Measurements from ENCODE around the gene GRIP1.
A peak's percentile ranks its signal among the peaks of the same experiment; 100 is the strongest.

GRIP1 gene

GRCh38 chr12:66573605-66574004 is 105.3 kb downstream of the GRIP1 start:
- Histone ChIP-seq H3K27ac (ENCODE audit: low read depth, low read length) (peak overlapping the region; percentile 37), H3K9me3 (ENCODE audit: control insufficient read depth, insufficient read depth, low read length) (no peaks in the 10 kb centered on the region), H3K27me3 (ENCODE audit: control insufficient read depth, low read length) (no peaks in the 10 kb centered on the region), H3K36me3 (ENCODE audit: control insufficient read depth, low read length) (no peaks in the 10 kb centered on the region; the same call in 1 of the 2 replicates), H3K4me3 (ENCODE audit: low read length) (peak overlapping the region; percentile 51), H3K4me2 (ENCODE audit: low read length) (peak overlapping the region; percentile 70), H3F3A (ENCODE audit: control insufficient read depth, insufficient read depth) (peaks cover 9% of the 10 kb centered on the region; the same call in 1 of the 2 replicates), H3K4me1 (ENCODE audit: control insufficient read depth, low read length) (peaks cover 75% of the 10 kb centered on the region), H3K79me2 (ENCODE audit: control insufficient read depth, low read length) (no peaks in the 10 kb centered on the region), H3K9me2 (replicated peaks; ENCODE audit: control insufficient read depth, low read length) (no peaks in the 10 kb centered on the region), H4K20me1 (ENCODE audit: control insufficient read depth, insufficient read depth, low read depth, low read length) (no peaks in the 10 kb centered on the region)
- TF ChIP-seq EZH2phosphoT487 (IDR thresholded peaks at IDR 0.05; ENCODE audit: borderline replicate concordance, low read length) = no peak
- TF ChIP-seq CTCF (IDR thresholded peaks at IDR 0.05; ENCODE audit: low read depth, low read length, poor library complexity, severe bottlenecking) = no peak

GRCh38 chr12:66572845-66573244 is 106.0 kb downstream of the GRIP1 start:
- Histone ChIP-seq H3K4me3 (ENCODE audit: low read length) (no peak overlapping the region), H3K9me2 (replicated peaks; ENCODE audit: control insufficient read depth, low read length) (no peaks in the 10 kb centered on the region), H3K36me3 (ENCODE audit: control insufficient read depth, low read length) (peaks cover 3% of the 10 kb centered on the region; the same call in 1 of the 2 replicates), H3K4me2 (ENCODE audit: low read length) (peak overlapping the region; percentile 70), H3K9me3 (ENCODE audit: control insufficient read depth, insufficient read depth, low read length) (no peaks in the 10 kb centered on the region), H3K27ac (ENCODE audit: low read depth, low read length) (peak overlapping the region; percentile 37; the same call in 1 of the 2 replicates), H3K4me1 (ENCODE audit: control insufficient read depth, low read length) (peaks cover 67% of the 10 kb centered on the region), H4K20me1 (ENCODE audit: control insufficient read depth, insufficient read depth, low read depth, low read length) (no peaks in the 10 kb centered on the region), H3K79me2 (ENCODE audit: control insufficient read depth, low read length) (no peaks in the 10 kb centered on the region), H3F3A (ENCODE audit: control insufficient read depth, insufficient read depth) (peaks cover 9% of the 10 kb centered on the region; the same call in 1 of the 2 replicates), H3K27me3 (ENCODE audit: control insufficient read depth, low read length) (no peaks in the 10 kb centered on the region)
- TF ChIP-seq EZH2phosphoT487 (IDR thresholded peaks at IDR 0.05; ENCODE audit: borderline replicate concordance, low read length) = no peak

- Histone ChIP-seq H3K27ac (ENCODE audit: low read depth, low read length) (no peak overlapping the region), H3K4me1 (ENCODE audit: control insufficient read depth, low read length) (peaks cover 59% of the 10 kb centered on the region), H4K20me1 (ENCODE audit: control insufficient read depth, insufficient read depth, low read depth, low read length) (no peaks in the 10 kb centered on the region), H3K4me3 (ENCODE audit: low read length) (no peak overlapping the region), H3K4me2 (ENCODE audit: low read length) (no peak overlapping the region), H3K9me3 (ENCODE audit: control insufficient read depth, insufficient read depth, low read length) (no peaks in the 10 kb centered on the region; the same call in 1 of the 2 replicates), H3F3A (ENCODE audit: control insufficient read depth, insufficient read depth) (0 out of 2 replicates have a peak, but pooled peaks cover 3% of the 10 kb centered on the region), H3K27me3 (ENCODE audit: control insufficient read depth, low read length) (no peaks in the 10 kb centered on the region), H3K9me2 (replicated peaks; ENCODE audit: control insufficient read depth, low read length) (no peaks in the 10 kb centered on the region), H3K79me2 (ENCODE audit: control insufficient read depth, low read length) (no peaks in the 10 kb centered on the region), H3K36me3 (ENCODE audit: control insufficient read depth, low read length) (peaks cover 3% of the 10 kb centered on the region; the same call in 1 of the 2 replicates)
- TF ChIP-seq CTCF (IDR thresholded peaks at IDR 0.05; ENCODE audit: low read depth, low read length, poor library complexity, severe bottlenecking) (no peak), EZH2phosphoT487 (IDR thresholded peaks at IDR 0.05; ENCODE audit: borderline replicate concordance, low read length) (no peak)
Observed at GRCh38 chr12:66571361-66571915, 107.4 kb downstream of the GRIP1 start.

- Histone ChIP-seq H3K9me2 (replicated peaks; ENCODE audit: control insufficient read depth, low read length) (no peaks in the 10 kb centered on the region), H3K27me3 (ENCODE audit: control insufficient read depth, low read length) (no peaks in the 10 kb centered on the region), H4K20me1 (ENCODE audit: control insufficient read depth, insufficient read depth, low read depth, low read length) (no peaks in the 10 kb centered on the region), H3K4me2 (ENCODE audit: low read length) (no peak overlapping the region), H3F3A (ENCODE audit: control insufficient read depth, insufficient read depth) (no peaks in the 10 kb centered on the region; the same call in 1 of the 2 replicates), H3K9me3 (ENCODE audit: control insufficient read depth, insufficient read depth, low read length) (peaks cover 26% of the 10 kb centered on the region), H3K36me3 (ENCODE audit: control insufficient read depth, low read length) (peaks cover 2% of the 10 kb centered on the region; the same call in 1 of the 2 replicates), H3K79me2 (ENCODE audit: control insufficient read depth, low read length) (no peaks in the 10 kb centered on the region), H3K27ac (ENCODE audit: low read depth, low read length) (no peak overlapping the region), H3K4me1 (ENCODE audit: control insufficient read depth, low read length) (peaks cover 14% of the 10 kb centered on the region), H3K4me3 (ENCODE audit: low read length) (no peak overlapping the region)
- TF ChIP-seq CTCF (IDR thresholded peaks at IDR 0.05; ENCODE audit: low read depth, low read length, poor library complexity, severe bottlenecking) = no peak
- no peak for TF ChIP-seq EZH2phosphoT487 (IDR thresholded peaks at IDR 0.05; ENCODE audit: borderline replicate concordance, low read length)
Observed at GRCh38 chr12:66563220-66563619, 115.7 kb downstream of the GRIP1 start.
